ENCODE data around the gene OTUD5.

The OTUD5 gene

DNA sequence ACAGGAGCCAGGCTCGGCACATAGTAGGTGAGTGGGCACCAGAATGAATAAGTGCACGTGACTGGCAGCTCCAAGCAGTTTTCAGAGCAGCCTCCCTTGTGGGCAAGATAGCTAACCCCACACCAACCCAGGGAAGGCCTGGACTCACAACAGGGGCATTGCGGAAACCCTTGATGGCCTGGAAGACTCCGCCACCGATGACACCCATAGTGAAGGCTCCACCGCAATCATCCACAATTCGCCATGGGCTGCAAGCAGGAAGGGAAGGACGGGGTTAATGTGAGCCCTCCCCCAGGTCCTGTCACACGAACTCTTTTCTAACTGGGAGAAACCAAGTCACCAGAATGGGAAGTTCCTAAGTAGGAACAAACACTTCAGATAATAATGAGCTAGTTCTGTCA lies 60.8 kb downstream of the OTUD5 start:
- TF ChIP-seq CTCF (IDR thresholded peaks at IDR 0.05; ENCODE audit: low read length) (no peak), EZH2 (IDR thresholded peaks at IDR 0.05; ENCODE audit: borderline replicate concordance, low read length) (no peak)
- H4K20me1 ChIP-seq (ENCODE audit: insufficient read depth, low read length): no peaks in the 10 kb centered on the region
- H3K9me2 ChIP-seq (ENCODE audit: low read depth, low read length): no peaks in the 10 kb centered on the region
- peak overlapping the region; percentile 99 for H3K9ac ChIP-seq (ENCODE audit: low read length)
- peak overlapping the region; percentile 90 for H3K27ac ChIP-seq (ENCODE audit: low read depth, low read length, poor library complexity, severe bottlenecking)
- H3K4me1 ChIP-seq (ENCODE audit: insufficient read depth, low read length, severe bottlenecking): peaks cover 29% of the 10 kb centered on the region
- H3F3A ChIP-seq (ENCODE audit: insufficient read depth, low read length): no peaks in the 10 kb centered on the region
- H3K4me3 ChIP-seq (ENCODE audit: low read depth, low read length, poor library complexity, severe bottlenecking): peak overlapping the region; percentile 100
- no peak overlapping the region for H2AFZ ChIP-seq (ENCODE audit: low read length)
- H3K79me2 ChIP-seq (ENCODE audit: insufficient read depth, low read length): peaks cover 13% of the 10 kb centered on the region; the same call in 1 of the 2 replicates
- H3K9me3 ChIP-seq (ENCODE audit: low read length): no peaks in the 10 kb centered on the region
- peak overlapping the region; percentile 96 for H3K4me2 ChIP-seq (ENCODE audit: low read length)
- H3K27me3 ChIP-seq (ENCODE audit: insufficient read depth, low read length): no peaks in the 10 kb centered on the region
- H3K36me3 ChIP-seq (ENCODE audit: insufficient read depth, low read length): peaks cover 49% of the 10 kb centered on the region

DNA sequence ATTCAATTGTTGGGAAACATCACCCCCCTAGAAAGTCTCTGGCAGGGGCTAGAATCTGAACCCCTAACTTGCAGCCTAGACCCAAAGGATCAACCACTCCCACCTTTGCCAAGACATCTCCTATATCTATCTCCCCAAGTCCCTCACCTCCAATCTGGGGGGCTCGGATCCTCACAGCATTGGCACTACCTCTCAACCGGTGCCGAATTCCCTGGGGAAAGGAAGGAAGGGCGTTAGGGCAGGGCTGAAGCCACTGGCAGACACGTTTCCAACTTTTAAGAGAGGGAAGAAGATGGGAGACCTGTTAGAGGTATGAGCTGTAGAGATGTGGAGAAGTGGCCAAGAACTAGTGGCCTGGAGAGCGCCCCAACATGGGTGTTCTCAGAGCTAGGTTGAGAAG lies 62.5 kb downstream of the OTUD5 start:
- Histone ChIP-seq H2AFZ (ENCODE audit: low read length) (no peak overlapping the region), H3K9me2 (ENCODE audit: low read depth, low read length) (no peaks in the 10 kb centered on the region), H3K9ac (ENCODE audit: low read length) (no peak overlapping the region), H3K79me2 (ENCODE audit: insufficient read depth, low read length) (peaks cover 13% of the 10 kb centered on the region; the same call in 1 of the 2 replicates), H3K4me3 (ENCODE audit: low read depth, low read length, poor library complexity, severe bottlenecking) (no peak overlapping the region), H3K36me3 (ENCODE audit: insufficient read depth, low read length) (peaks cover 39% of the 10 kb centered on the region), H4K20me1 (ENCODE audit: insufficient read depth, low read length) (no peaks in the 10 kb centered on the region), H3K27me3 (ENCODE audit: insufficient read depth, low read length) (no peaks in the 10 kb centered on the region), H3F3A (ENCODE audit: insufficient read depth, low read length) (no peaks in the 10 kb centered on the region), H3K27ac (ENCODE audit: low read depth, low read length, poor library complexity, severe bottlenecking) (no peak overlapping the region), H3K4me2 (ENCODE audit: low read length) (no peak overlapping the region), H3K9me3 (ENCODE audit: low read length) (no peaks in the 10 kb centered on the region), H3K4me1 (ENCODE audit: insufficient read depth, low read length, severe bottlenecking) (peaks cover 37% of the 10 kb centered on the region)
- TF ChIP-seq CTCF (IDR thresholded peaks at IDR 0.05; ENCODE audit: low read length) (no peak), EZH2 (IDR thresholded peaks at IDR 0.05; ENCODE audit: borderline replicate concordance, low read length) (no peak)

GRCh38 chrX:48893556-48894348 lies 63.7 kb downstream of the OTUD5 start:
- TF ChIP-seq CTCF (IDR thresholded peaks at IDR 0.05; ENCODE audit: low read length) (no peak), EZH2 (IDR thresholded peaks at IDR 0.05; ENCODE audit: borderline replicate concordance, low read length) (no peak)
- Histone ChIP-seq H3K79me2 (ENCODE audit: insufficient read depth, low read length) (peaks cover 6% of the 10 kb centered on the region; the same call in 1 of the 2 replicates), H3K9ac (ENCODE audit: low read length) (no peak overlapping the region), H4K20me1 (ENCODE audit: insufficient read depth, low read length) (no peaks in the 10 kb centered on the region), H3K27me3 (ENCODE audit: insufficient read depth, low read length) (no peaks in the 10 kb centered on the region), H3K36me3 (ENCODE audit: insufficient read depth, low read length) (peaks cover 30% of the 10 kb centered on the region), H3K9me3 (ENCODE audit: low read length) (no peaks in the 10 kb centered on the region), H3K9me2 (ENCODE audit: low read depth, low read length) (no peaks in the 10 kb centered on the region), H3K4me1 (ENCODE audit: insufficient read depth, low read length, severe bottlenecking) (peaks cover 27% of the 10 kb centered on the region), H3K4me2 (ENCODE audit: low read length) (no peak overlapping the region), H2AFZ (ENCODE audit: low read length) (no peak overlapping the region), H3F3A (ENCODE audit: insufficient read depth, low read length) (no peaks in the 10 kb centered on the region), H3K27ac (ENCODE audit: low read depth, low read length, poor library complexity, severe bottlenecking) (no peak overlapping the region), H3K4me3 (ENCODE audit: low read depth, low read length, poor library complexity, severe bottlenecking) (no peak overlapping the region)
